ENCODE data around the gene SEC16A.
"Not testable (repeated sequence)": the region's sequence is repeated elsewhere in the genome, so short reads cannot be mapped to it uniquely, and the experiment has no call there.

Gene SEC16A

DNA sequence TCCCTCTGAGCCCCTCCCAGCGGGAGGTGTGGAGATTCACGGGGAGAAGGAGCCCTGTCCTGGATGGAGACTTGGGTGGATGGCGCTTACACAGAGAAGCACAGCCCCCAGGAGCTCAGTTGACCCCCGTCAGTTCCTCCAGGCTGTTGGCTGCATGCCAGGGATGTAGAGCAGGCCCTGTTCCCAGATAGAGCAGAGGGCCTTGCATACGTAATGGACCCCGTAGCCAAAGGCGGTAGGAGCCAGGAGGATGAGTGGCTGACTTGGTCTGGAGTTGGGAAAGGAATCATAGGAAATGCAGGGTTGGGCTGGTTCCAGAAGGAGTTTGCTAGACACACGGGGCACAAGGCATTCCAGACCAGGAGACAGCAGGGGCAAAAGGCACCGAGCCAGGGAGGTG is 69.9 kb downstream of the SEC16A start:
- DNase-seq, result no peak

DNA sequence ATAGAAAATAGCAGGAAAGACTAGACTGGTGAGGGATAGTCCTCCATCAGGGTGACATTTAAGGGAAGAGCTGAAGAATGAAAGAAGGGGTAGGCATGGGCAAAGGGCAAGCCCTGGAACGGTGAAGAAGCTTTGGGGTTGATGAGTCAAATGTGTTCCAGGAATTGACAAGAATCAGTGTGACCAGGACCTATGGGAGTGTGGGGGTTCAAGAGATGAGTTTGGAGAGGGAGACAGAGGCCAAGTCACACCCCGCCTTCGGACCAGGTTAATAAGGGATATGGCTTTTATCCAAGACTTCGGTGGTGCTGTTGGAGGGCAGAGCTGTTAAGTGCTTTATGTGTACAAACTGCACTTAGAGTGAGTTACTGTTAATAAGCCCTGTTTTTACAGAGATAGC is 71.5 kb downstream of the SEC16A start:
- no peak for DNase-seq

DNA sequence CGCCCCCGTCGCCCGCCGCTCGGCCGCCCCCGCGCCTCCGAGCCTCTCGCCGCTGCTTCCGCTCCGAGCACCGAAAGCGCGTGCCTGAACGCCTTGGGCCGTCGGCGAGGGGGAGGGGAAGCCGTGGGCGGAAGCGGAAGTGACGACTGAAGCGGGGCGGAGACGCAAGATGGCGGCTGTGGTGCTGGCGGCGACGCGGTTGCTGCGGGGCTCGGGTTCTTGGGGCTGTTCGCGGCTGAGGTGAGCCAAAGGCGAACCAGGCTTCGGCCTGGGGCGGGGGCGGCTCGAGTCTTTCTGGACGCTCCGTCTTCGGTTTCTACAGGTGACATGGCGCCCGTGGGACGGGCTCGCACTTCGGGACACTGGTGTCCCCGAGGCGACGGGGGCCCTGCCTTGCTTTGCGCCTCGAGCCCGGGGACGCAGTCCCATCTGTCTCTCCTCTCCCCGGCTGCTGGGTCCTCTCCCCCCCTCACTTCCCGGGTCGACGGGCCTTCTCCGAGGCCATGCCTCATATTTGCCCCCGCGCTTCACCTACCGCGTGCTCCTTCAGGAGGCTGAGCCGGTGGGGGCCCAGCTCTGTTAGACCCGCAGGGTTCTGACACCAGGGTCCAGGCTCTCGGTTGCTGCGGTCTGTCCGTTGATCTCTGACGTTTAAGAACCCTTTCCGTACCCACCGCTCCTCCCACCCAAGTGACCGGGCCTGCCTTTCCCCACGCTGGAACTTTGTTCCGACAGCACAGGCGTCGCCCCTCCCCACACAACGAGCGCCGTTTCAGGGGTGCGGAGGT is 72.1 kb downstream of the SEC16A start, which contains the start of the genes ENTR1 and PMPCA:
ENTR1 (minus strand) TSS at position 115 of the 788 bp plus-strand sequence. CDS start 217 bp downstream, outside the sequence.
PMPCA (plus strand) TSS at position 159 of the 788 bp plus-strand sequence; CDS start at position 170, 11 bp downstream.
- DNase-seq, result peak; percentile 97 to 98

DNA sequence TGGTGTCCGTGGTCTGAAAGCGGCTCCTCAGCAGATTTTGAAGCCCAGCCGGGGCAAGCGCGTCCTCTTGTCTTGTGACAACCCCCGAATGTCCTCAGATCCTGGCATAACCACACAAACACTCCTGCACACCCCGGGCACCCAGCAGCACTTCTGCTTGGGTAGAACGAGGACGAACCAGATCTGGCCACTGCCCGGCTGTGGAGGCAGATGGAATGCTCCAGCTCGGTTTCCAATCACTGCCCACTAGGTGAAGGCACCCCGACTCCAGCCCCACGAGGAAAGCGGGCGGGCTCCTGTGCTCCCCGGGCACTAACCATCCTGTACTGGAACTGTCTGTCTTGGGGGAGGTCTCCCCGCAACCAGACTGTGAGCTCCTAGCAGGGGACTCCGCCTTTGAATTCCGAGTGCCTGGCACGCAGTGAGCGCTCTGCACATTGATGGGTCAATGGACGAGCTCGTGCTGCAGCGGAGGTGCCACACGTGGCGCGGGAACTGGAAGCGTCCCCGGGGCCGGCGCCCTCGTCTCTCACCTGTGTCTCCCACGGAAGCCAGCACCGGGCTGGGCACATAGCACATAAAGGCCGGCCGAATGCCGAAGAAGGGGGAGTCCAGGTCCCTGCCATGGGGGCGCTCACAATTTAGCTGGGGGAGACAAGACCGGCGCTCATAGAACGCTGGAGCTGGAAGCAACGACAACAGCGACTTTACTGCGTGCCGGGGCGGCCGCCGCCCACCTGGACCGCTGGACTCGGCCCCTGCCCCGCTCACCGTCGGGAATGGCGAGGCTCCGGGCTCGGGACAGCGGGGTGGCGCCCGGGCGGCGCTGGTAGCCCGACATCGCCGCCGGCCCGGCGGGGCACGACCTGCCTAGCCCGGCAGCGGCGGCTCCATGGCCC is 73.0 kb downstream of the SEC16A start:
- peak; percentile 22 to 28 for DNase-seq

GRCh38 chr9:136407911-136408310 is 74.9 kb downstream of the SEC16A start:
- no peak for DNase-seq

GRCh38 chr9:136407061-136407460 is 75.8 kb downstream of the SEC16A start:
- not testable (repeated sequence) for DNase-seq

DNA sequence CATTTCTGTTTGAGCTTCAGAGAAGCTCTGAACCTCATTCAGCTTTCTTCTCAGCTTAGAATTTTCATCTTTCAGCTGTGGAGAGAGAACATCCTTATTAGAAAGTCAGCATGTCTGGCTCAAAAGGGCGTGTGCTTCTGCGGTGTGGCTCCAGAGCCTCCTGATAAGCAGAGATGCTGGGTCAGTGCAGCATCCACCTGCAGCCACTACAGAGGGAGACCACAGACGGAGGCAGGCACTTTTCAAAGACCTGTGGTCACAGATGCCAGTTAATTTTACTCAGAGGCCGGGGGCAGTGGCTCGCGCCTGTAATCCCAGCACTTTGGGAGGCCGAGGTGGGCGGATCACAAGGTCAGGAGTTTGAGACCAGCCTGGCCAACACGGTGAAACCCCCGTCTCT is 76.9 kb downstream of the SEC16A start:
- DNase-seq, result not testable (repeated sequence)

DNA sequence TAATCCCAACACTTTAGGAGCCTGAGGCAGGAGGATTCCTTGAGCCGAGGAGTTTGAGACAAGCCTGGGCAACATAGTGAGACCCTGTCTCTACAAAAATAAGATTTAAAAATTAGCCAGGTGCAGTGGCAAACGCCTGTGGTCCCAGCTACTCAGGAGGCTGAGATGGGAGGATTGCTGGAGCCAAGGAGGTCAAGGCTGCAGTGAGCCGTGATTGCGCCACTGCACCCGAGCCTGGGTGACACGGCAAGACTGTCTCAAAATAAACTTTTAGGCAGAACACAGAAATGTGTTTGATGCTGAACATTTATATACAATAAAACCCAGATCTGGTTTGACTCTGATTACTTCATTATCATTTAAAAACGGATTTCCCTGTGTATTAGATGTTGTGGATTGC is 77.4 kb downstream of the SEC16A start:
- no peak for DNase-seq

- no peak for DNase-seq
These were observed 78.1 kb downstream of the SEC16A start for GRCh38 chr9:136404801-136405136.

GRCh38 chr9:136403915-136404800 is 78.7 kb downstream of the SEC16A start:
- DNase-seq, result no peak

DNA sequence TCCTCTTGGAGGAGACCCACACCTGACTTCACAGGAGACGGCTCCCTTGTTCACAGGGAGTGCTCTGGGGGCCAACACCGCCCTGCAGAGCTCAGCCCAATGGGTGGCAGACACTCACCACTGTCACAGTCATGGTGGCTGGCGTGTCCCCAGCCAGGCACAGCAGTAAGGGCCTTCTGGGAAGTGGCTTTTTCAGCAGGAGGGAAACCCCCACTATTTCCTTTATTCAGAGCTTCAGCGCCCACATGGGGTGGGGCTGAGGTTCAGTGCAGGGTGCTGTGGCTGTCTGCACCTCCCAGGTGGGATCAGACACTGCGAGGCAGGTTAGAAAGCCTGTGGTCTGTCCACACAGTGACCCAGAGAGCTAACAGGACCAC is 79.3 kb downstream of the SEC16A start:
- DNase-seq, result peak; percentile 71 to 78

DNA sequence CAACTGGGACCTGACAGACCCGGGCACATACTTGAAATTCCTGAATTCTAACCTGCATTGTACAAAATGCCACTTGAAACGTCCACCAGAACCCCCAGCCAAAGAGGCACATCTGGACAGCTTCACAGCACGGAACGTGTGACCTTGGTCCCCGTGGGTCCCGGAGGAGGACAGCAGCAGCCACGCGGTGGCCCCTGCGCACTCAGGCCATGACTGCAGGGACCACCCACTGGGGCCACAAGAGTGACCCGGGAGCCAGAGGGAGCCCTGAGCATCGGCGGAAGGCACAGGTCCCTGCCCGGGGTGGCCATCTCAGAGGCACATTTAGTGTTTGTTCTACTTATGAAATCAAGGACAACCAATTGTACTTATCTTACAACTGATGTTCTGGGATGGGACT is 80.8 kb downstream of the SEC16A start:
- no peak for DNase-seq

DNA sequence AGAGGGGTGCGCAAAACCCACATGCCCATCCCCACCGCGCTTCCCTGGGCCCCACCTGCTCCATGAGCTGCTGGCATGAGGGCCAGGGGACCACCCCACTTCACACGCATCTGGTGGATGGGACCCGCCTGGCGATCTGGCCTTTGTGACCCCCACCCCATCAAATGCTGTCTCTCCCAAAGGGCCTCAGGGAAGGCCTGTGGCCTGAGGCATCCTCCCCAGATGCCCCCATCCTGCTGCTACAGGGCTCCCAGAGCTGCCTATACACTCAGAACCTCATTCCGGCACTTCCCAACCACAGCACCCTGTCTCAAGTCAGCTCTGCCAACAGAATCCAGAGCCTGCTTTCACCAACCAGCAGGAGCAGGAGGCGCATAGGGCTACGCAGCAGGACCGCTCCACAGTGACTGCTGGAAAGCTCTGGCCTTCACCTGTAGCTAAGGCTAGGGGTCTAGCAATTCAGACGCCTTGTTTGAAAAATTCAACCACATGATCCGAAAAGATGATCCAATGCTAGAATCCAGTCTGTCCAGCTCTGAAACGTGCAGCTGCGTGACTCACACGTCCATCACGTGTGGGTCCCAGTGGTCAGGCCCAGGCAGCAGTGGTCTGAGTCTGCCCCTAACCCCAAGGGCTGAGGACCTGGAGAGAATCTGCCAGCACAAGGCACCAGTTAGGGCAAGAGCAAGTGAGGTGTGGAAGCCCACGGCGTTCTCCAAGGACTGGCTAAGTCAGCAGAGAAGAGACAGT is 81.5 kb downstream of the SEC16A start:
- no peak for DNase-seq

DNA sequence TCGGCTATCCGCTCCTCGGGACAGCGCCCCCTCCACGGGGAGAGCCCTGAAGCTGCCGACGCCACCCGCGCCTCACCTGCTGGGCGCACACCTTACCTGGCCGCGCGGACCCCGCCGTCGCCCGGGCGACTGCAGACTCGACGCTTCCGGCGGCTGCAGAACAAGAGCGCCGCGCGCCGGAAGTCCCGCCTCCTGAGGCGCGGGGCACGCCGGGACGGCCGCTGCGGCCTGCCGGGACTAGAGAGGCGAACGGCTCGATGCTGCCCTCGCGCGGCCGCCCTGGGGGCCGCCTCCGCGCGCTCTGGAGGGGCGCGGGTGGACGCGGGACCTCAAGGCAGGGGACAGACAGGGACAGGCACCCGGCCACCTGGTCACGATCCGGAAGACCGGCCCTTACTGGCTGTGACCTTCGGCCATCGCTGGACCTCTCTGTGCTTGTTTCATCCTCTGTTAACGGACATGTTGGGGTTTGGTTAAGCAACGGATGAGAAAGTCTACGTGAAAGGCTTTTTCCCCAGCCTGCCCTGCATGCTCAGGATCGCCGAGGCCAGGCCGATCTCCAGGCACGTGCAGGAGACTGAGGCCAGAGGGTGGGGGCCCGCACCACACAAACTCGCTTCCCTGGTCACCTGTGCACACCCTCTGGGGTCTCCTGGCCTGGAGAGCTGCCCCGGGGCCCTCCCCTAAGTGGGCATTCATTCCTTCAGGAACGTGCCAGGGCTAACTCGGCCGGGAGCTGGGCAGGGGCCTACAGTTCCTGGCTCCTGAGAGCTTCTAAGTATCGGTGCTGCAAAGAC is 82.6 kb downstream of the SEC16A start, which contains the start of gene SNAPC4:
SNAPC4 (minus strand) TSS at position 133 of the 797 bp plus-strand sequence. CDS start 1,742 bp downstream, outside the sequence.
- peak; percentile 79 to 80 for DNase-seq

GRCh38 chr9:136399176-136400037 is 83.4 kb downstream of the SEC16A start:
- peak; percentile 31 to 33 for DNase-seq

- no peak for DNase-seq
These were observed 84.6 kb downstream of the SEC16A start for GRCh38 chr9:136398286-136398685.

DNA sequence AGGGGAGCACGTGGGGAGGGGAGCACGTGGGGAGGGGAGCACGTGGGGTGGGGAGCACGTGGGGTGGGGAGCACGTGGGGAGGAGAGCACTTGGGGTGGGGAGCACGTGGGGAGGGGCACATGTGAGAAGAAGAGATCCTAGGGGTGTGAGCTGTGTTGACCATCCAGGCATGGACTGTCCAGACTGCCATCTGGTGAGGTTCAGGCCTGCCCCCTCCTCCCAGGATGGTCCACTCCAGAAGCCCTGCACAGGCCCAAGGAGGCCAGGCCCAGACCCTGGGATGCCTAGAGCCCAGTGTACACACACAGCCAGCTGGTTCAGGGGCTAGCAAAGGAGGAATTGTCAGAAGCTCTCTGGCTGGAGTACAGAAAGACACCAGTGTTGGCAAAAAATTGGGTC is 85.2 kb downstream of the SEC16A start:
- DNase-seq, result no peak

DNA sequence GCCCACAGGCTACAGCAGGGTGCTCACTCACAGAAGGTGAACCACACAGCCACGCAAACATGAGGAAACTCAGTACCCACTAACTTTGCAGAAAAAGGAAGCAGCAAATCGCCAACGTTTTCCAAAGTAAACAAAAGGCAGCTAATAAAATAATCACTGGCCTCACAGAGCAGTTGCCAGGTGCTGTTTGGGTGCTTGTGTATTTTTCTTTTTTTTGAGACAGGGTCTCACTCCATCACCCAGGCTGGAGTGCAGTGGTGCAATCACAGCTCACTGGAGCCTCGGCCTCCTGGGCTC is 86.7 kb downstream of the SEC16A start:
- DNase-seq, result no peak

DNA sequence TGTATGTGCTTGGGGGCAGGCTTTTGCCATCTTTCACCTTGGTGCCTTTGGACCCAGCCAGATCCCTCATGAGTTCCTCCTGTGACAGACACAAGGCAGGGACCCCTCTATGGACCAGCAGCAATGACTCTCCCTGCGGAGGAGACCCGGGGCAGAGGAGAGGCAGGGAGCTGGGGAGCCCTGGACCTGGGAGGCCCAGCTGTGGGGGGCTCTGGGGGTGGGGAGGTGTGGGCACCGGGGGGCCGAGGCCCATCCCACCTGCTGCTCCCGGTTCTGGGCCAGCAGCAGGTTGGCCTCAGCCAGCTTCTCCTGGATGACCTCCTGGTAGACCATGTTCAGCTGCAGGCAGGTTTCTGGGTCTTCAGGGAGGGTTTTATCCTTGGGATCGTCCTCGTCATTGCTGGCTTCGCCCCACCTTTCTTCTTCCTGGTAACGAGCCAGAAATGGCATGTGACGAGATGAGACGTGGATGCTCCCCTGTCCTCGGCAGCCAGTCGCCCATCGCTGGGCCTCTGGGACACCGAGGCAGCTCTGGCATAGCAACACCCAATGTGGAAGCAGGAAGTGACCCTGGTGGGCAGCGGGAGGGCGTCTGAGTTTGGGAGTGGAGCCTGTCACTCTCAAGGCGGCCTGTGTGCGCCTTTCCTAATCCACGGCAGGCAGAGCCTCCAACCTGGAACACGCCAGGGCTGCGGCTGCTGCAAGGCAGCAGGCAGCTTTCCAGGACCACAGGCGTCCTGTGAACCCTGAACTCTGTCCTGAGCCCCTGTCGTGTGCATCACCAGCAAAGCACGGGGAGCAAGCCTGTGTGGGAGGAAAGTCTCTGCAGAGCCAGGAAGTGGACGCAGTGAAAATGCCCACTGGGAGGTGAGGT is 87.3 kb downstream of the SEC16A start:
- no peak for DNase-seq
